Loucy (cell line): ENCODE data around the gene CACTIN.

Experiments used
- CTCF ChIP-seq: fragments of 200-600 bp; sonication (generic); conservative IDR thresholded peaks from 2 replicates; pipeline ENCODE4 v1.5.1; 2014; ENCODE audit warnings: mild to moderate bottlenecking, antibody characterized with exemption, low read length
- EZH2phosphoT487 ChIP-seq: fragments of 200-600 bp; IDR thresholded peaks from 2 replicates; pipeline ENCODE4 v1.6.1; 2018; ENCODE audit warnings: antibody characterized with exemption, mild to moderate bottlenecking, moderate library complexity, borderline replicate concordance

- TF ChIP-seq CTCF: no peak
- no peak for TF ChIP-seq EZH2phosphoT487
These were observed 6.3 kb downstream of the CACTIN start for GRCh38 chr19:3620145-3620816.
